Calu3 (cell line): ENCODE data around the gene JAG1. TPM values are rescaled to one million over a fixed set of nuclear protein-coding genes. Genes with fewer than 3 reads are reported as not detected.

Source experiments
- BruUV-seq: library from RNA; stranded (reverse); fragments of 400-500 nt; replicated peaks from 2 replicates; lab custom pipeline; 2021; lab: Mats Ljungman, UMichigan
- CTCF ChIA-PET: fragments of 300-600 bp; sonication (Branson Sonifier 250); formaldehyde crosslinking; loops from one replicate; lab custom pipeline; 2022; ENCODE audit warnings: antibody characterized with exemption; lab: Charles Lee
- DNase-seq: peaks from one replicate; pipeline ENCODE4 v3.0.0; 2022
- H3K27ac Mint-ChIP-seq: one replicate; pipeline ENCODE4 v1.8.0; 2022; ENCODE audit warnings: mixed read lengths; ENCODE audit not compliant: unreplicated experiment
- H3K27me3 Mint-ChIP-seq: one replicate; pipeline ENCODE4 v1.8.0; 2022; ENCODE audit warnings: mixed read lengths; ENCODE audit not compliant: unreplicated experiment
- H3K36me3 Mint-ChIP-seq: one replicate; pipeline ENCODE4 v1.8.0; 2022; ENCODE audit warnings: mild to moderate bottlenecking, moderate library complexity, mixed read lengths; ENCODE audit not compliant: insufficient read depth, unreplicated experiment
- H3K4me1 Mint-ChIP-seq: one replicate; pipeline ENCODE4 v1.8.0; 2022; ENCODE audit warnings: mild to moderate bottlenecking, low read depth, mixed read lengths; ENCODE audit not compliant: unreplicated experiment
- H3K4me3 Mint-ChIP-seq: one replicate; pipeline ENCODE4 v1.8.0; 2022; ENCODE audit warnings: mild to moderate bottlenecking, low read depth, moderate library complexity, mixed read lengths; ENCODE audit not compliant: unreplicated experiment
- H3K9me3 Mint-ChIP-seq: one replicate; pipeline ENCODE4 v1.8.0; 2022; ENCODE audit warnings: low read depth, mixed read lengths; ENCODE audit not compliant: unreplicated experiment
- intact Hi-C: fragments of 100-400 bp; cut with micrococcal nuclease; formaldehyde crosslinking; loops from one replicate; pipeline ENCODE4 v1.10.0; 2022; ENCODE audit not compliant: unreplicated experiment
- total RNA-seq: library from RNA; stranded (reverse); gene quantifications from 2 replicates; pipeline ENCODE4 v1.2.3, GENCODE V29; 2022
- TF ChIP-seq, protein P1 (sequence below): fragments of 200-600 bp; IDR thresholded peaks from one replicate; pipeline ENCODE4 v1.8.0; 2022; ENCODE audit warnings: antibody characterized with exemption; ENCODE audit not compliant: unreplicated experiment

Gene JAG1
- total RNA-seq, 1 experiment from 2014 or later: 245 TPM

DNA sequence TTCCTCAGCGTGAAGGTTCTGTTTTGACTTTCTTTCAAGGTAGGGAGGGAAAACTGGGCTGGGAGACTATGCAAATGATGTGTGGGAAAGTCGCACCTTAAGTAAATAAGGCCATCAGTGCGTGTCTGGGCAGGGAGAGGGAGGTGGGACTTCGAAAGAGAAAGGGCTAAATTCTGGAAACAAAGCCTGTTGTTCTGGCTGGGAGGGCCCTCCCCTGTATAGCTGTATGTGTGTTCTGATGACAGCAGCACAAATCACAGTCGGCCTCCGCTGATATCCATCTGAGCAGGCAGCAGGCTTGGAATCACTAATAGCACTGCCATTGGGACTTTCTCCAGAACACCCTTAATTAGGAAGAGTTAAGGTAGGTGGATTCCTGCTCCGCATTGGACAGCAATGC is 19.2 kb downstream of the JAG1 start:
- no TSS peak for BruUV-seq
- Mint-ChIP-seq H3K36me3 (peaks cover 90% of the 10 kb centered on the region), H3K4me1 (peaks cover 37% of the 10 kb centered on the region), H3K27ac (peak overlapping the region; percentile 56), H3K9me3 (no peaks in the 10 kb centered on the region), H3K4me3 (peak overlapping the region; percentile 22), H3K27me3 (no peaks in the 10 kb centered on the region)
- intact Hi-C loops: no loop called here
- CTCF ChIA-PET: no interaction called here
- TF ChIP-seq, protein P1, sequence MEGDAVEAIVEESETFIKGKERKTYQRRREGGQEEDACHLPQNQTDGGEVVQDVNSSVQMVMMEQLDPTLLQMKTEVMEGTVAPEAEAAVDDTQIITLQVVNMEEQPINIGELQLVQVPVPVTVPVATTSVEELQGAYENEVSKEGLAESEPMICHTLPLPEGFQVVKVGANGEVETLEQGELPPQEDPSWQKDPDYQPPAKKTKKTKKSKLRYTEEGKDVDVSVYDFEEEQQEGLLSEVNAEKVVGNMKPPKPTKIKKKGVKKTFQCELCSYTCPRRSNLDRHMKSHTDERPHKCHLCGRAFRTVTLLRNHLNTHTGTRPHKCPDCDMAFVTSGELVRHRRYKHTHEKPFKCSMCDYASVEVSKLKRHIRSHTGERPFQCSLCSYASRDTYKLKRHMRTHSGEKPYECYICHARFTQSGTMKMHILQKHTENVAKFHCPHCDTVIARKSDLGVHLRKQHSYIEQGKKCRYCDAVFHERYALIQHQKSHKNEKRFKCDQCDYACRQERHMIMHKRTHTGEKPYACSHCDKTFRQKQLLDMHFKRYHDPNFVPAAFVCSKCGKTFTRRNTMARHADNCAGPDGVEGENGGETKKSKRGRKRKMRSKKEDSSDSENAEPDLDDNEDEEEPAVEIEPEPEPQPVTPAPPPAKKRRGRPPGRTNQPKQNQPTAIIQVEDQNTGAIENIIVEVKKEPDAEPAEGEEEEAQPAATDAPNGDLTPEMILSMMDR: no peak
- peak; percentile 56 for DNase-seq

DNA sequence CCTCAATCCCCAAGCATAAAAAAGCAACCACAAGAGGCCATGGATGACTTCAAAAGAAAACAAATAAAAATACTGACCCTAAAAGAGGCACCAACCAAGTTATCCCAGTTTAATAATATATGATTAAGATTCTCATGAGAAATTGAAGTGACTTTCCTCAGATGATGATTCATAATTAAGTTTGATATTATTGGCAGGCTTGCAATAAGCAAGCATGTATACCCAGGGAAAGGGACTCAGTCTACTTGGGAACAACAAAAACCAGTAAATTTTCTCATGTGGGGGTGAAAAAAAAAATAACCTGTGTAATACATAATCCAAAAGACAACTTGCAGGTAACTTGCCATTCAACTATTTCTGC is 19.6 kb downstream of the JAG1 start:
- Mint-ChIP-seq H3K4me3 (peak overlapping the region; percentile 22), H3K4me1 (peaks cover 36% of the 10 kb centered on the region), H3K9me3 (no peaks in the 10 kb centered on the region), H3K27ac (peak overlapping the region; percentile 56), H3K27me3 (no peaks in the 10 kb centered on the region), H3K36me3 (peaks cover 90% of the 10 kb centered on the region)
- BruUV-seq: no TSS peak
- intact Hi-C loops: no loop called here
- CTCF ChIA-PET: no interaction called here
- no peak for DNase-seq
- TF ChIP-seq, protein P1: no peak

DNA sequence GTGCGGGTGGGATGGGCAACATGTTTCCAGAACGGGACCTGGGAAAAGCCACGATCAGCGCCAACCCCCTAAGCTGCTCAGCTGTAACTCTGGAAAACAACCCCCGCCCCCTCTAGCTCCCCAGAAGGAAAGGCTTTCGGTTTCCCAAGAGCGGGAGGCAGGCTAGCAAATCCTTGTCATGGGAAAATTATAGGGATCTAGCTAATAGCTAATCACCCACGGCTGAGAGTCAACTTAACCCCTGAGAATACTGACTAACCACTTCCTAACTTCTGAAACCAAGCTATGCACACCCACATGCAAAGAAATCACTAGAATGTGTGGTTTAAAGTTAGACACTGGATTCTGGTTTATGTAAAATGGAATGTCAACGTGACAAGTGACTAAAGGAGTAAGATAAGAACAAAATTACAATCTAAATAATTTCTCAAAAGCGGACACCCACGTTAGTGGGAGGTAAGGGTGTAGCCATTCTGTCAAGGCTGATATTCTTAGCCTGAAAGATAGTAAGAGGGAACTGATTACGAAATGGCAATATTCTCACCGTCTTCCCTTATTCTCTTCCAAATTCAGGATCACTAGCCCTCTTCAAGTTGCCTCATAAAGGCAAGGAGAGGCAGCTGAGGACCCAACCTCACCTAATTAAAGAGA is 20.1 kb downstream of the JAG1 start:
- TSS peak; percentile 3 for BruUV-seq
- H3K27me3 Mint-ChIP-seq: no peaks in the 10 kb centered on the region
- intact Hi-C loops: no loop called here
- peaks cover 36% of the 10 kb centered on the region for H3K4me1 Mint-ChIP-seq
- H3K9me3 Mint-ChIP-seq: no peaks in the 10 kb centered on the region
- H3K36me3 Mint-ChIP-seq: peaks cover 92% of the 10 kb centered on the region
- H3K27ac Mint-ChIP-seq: peak overlapping the region; percentile 56
- CTCF ChIA-PET: interaction anchor here (0.6 kb wide), 1 partner anchor 303 kb away, joined by 3 read pairs; no protein-coding TSS in a partner anchor
- H3K4me3 Mint-ChIP-seq: peak overlapping the region; percentile 22
- DNase-seq: no peak
- TF ChIP-seq, protein P1: no peak

DNA sequence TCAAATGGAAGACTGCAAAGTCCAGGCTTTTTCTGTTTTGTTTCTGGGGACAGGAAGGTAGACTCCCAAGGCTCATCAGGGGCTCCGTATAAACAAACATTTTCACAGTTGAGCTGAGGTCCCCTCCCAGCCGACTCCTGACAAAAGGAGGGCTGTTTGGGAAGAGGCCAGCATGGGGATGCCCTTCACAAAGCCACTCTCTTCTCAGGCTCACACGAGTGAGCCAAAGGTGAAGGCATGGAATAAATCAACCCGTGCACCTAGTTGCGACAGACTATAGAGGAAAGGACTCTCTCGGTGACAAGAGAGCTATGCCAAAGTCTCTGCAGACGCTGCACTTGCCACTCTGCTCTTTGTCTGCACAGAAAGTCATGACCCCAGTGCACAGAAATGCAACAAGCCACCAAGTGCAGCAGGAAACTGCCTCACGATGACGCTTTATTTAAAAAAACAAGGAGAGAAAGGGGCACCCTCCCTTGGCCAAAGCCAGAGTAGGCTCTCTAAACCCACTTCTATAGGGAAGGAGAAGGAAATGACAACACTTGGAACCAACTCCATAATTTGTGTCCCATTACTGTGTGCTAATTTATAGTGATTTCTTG is 21.0 kb downstream of the JAG1 start:
- no peak overlapping the region for H3K27ac Mint-ChIP-seq
- intact Hi-C loops: no loop called here
- H3K4me3 Mint-ChIP-seq: no peak overlapping the region
- no TSS peak for BruUV-seq
- no peak for DNase-seq
- TF ChIP-seq, protein P1: no peak
- peaks cover 36% of the 10 kb centered on the region for H3K4me1 Mint-ChIP-seq
- no peaks in the 10 kb centered on the region for H3K9me3 Mint-ChIP-seq
- CTCF ChIA-PET: interaction anchor here (0.6 kb wide), 1 partner anchor 302 kb away, joined by 3 read pairs; no protein-coding TSS in a partner anchor
- H3K27me3 Mint-ChIP-seq: no peaks in the 10 kb centered on the region
- H3K36me3 Mint-ChIP-seq: peaks cover 92% of the 10 kb centered on the region
